HG03280 (cell line): ENCODE results near the gene ARID4B.
"Not testable (repeated sequence)": the region's sequence is repeated elsewhere in the genome, so short reads cannot be mapped to it uniquely, and the experiment has no call there.

Experiments
- ATAC-seq: cut with Tn5 transposase; IDR thresholded peaks from one replicate; pipeline ENCODE4 v1.9.1; 2021; ENCODE audit warnings: mild to moderate bottlenecking, moderate library complexity; ENCODE audit not compliant: unreplicated experiment

The ARID4B gene

DNA sequence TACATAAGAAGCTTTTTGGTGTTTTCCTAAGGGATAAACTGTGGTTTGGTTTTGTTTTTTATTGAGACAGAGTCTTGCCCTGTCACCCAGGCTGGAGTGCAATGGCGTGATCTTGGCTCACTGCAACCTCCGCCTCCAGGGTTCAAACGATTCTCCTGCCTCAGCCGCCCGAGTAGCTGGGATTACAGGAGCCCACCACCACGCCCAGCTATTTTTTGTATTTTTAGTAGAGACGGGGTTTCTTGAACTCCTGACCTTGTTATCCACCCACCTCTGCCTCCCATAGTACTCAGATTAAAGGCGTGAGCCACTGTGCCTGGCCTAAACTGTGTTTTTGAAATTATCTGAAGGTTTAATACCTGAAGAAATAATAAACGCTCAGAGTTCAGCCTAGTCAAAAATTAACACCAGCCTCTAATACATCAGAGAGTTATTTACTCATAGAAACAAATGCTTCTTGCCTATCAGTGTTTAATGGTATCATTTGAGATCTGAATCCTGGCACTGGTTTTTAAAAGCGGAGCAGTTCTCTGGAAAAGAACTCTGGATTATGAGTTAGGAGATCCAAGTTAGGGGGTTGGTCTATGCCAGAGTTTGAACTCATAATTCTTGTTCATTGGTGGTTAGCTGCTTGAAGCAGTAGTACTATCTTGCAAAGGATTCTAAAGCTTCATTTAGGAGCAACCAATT is 28.7 kb downstream of the ARID4B start:
- ATAC-seq, result no peak

DNA sequence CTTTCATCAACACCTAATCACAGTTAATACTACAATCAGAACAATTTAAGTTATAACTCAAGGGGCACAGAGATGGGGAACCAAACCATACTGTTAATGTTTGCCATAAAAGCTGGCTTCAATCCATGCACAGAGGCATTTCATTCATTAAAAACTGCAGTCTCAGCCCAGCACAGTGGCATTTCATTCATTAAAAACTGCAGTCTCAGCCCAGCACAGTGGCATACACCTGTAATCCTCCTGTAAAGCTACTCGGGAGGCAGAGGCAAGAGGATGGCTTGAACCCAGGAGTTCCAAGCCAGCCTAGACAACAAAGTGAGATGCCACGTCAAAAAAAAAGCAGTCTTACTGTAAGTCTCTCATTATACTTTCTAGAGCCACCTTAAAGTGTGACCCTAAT is 29.2 kb downstream of the ARID4B start:
- no peak for ATAC-seq

DNA sequence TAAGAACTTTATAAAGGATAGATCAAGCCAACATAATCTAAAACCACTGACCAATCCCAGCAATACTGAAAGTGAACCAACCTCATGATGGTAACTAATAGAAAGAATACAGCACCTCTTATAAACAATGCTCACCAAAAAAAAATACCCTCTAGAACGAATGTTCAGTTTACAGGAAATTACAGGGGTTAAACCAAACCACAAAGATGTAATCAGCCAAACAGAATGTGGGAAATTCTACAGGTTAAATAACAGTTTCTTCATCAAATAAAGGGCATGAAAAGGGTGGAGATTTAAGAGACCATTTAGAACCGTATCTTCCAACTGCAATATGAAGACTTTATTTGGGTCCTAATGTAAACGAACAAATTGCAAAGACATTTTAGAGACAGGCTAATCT is 30.4 kb downstream of the ARID4B start:
- no peak for ATAC-seq

DNA sequence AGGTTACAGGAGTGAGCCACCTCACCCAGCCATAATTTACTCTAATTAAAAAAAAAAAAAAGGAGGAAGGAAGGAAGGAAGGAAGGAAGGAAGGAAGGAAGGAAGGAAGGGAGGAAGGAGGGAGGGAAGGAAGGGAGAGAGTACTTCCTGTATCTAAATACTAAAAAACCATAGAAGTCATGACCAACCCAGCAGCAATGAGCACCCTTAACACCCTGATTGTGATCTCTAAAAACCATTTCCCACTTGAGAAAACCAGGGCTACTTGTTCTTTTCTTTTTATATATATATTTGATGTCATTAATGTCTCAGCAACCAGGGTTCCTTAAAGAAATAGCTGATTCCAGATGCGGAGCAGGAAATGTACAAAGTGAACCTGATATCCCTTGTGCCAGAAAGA is 31.2 kb downstream of the ARID4B start:
- ATAC-seq, result no peak

DNA sequence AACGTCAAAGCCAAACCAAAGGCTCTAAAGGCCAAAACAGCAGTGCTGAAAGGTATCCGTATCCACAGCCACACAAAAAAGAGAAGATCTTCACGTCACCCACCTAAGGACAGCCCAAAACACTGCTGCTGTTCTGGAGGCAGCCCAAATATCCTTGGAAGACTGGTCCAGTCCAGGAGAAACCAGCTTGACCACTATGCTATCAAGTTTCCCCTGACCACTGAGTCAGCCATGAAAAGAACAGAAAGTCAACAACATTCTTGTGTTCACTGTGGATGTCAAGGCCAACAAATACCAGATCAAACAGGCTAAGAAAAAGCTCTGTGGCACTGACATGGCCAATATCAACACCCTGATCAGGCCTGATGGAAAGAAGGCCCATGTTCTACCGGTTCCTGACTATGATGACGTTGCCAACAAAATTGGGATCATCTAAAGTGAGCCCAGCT is 32.1 kb downstream of the ARID4B start:
- no peak for ATAC-seq

DNA sequence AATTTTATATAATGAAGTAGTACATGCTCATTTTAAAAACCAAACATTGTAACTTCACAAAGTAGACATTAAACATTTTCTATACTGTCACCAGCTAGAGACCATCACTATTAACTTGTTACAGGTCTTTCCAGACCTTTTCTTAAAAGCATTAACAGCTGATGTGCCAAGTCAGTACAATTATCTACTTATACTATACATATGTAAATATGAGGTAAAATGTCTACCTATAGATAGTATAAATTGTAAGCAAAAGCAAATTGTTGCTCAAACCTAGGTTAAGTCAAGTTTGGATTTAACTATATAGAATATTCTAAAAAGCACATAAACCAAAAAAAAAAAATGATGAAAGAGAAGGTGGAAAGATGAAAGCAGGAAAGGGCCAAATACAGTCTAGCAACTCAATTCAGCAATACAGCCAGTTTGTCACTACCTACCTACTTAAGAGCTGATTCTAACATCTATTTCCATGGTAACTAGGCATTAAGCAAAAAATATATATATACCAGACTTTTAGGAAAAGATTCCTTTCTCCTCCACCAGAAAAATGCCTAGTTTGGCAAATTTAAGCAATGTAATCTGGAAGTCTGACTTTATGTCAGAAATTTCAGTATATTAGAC is 34.5 kb downstream of the ARID4B start:
- ATAC-seq, result no peak

DNA sequence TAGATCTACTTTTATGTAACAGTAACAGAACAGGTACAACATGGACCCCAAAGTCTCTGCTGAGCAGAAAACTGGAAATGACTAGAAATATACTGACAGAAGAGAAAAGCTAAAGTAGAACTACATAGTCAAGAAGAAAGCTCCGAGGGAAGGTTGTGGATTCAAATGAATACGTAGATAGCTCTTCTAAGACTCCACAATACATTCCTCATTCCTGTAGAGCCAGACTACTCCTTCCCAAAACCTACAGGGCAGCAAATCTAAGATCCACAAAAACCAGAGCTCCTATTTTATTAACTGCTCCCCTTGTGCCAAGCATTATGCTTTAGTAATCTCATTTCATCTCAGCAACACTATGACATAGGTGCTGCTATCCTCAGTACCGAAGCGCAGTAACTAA is 35.2 kb downstream of the ARID4B start:
- ATAC-seq, result no peak

DNA sequence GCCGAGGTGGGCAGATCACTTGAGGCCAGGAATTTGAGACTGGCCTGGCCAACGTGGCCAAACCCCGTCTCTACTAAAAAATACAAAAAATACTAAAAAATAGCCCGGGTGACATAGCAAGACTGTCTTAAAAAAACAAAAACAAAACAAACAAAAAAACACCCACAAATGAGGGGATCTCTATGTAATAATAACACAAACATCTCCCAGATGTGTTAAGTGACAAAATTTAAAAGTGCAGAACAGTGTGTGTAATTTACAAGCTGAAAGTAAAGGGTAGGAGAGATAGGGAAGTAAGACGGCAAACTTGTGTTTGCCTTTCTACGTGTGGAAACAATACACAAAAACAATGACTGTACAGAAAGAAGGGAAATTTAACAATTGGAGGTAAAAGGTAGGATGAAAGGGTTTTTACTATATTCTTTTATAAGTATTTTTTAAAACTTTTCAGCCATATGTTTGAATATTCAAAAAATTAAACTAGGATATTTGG is 36.3 kb downstream of the ARID4B start:
- ATAC-seq, result no peak

DNA sequence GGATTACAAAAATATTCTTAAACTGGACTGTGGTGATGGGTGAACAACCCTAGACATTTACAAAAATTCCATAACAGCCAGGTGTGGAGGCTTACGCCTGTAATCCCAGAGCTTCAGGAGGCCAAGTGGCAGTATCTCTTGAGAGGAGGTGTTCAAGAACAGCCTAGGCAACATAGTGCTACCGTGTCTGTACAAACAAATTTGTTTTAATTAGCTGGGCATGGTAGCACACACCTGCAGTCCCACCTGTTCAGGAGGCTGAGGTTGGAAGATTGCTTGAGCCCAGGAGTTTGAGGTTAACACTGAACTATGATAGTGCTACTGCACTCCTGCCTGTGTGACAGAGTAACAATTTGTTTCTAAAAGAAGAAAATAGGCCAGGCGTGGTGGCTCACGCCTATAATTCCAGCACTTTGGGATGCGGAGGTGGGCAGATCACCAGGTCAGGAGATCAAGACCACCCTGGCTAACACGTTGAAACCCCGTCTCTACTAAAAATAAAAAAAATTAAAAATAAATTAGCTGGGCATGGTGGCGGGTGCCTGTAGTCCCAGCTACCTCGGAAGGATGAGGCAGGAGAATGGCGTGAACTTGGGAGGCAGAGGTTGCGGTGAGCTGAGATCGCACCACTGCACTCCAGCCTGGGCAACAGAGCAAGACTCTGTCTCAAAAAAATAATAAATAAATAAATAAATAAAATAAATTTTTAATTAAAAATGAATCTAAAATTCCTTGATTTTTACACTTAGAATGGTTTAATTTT is 37.1 kb downstream of the ARID4B start:
- no peak for ATAC-seq

DNA sequence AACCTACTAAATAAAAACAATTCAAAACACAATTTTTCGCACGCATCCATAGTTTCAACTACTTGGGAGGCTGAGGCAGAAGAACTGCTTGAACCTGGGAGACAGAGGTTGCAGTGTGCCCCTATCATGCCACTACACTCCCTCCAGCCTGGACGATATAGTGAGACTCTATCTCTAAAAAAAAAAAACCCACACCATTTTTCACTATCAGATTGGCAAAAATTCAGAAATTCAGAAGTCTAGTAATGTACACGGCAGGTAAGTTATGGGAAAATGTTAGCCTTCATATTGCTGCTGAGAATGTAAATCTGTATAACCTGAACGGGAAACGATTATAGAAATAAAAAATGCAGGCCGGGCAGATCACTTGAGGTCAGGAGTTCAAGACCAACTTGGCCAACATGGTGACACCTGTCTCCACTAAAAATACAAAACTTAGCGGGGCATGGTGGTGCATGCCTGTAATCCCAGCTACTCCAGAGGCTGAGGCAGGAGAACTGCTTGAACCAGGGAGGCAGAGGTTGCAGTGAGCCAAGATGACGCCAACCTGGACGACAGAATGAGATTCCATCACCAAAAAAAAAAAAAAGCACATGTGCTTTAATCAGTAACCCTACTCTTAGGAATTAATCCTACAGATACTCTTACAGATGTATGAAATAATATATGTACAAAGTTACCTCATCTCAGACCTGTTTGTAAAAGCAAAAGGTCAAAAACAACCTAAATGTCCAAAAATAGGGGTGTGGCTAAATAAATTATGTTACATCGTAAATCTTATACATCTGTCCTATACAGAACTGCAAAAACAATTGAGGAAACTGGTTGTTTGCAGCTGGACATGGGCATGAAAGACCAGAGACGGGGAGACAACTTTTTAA is 37.9 kb downstream of the ARID4B start:
- ATAC-seq, result no peak

DNA sequence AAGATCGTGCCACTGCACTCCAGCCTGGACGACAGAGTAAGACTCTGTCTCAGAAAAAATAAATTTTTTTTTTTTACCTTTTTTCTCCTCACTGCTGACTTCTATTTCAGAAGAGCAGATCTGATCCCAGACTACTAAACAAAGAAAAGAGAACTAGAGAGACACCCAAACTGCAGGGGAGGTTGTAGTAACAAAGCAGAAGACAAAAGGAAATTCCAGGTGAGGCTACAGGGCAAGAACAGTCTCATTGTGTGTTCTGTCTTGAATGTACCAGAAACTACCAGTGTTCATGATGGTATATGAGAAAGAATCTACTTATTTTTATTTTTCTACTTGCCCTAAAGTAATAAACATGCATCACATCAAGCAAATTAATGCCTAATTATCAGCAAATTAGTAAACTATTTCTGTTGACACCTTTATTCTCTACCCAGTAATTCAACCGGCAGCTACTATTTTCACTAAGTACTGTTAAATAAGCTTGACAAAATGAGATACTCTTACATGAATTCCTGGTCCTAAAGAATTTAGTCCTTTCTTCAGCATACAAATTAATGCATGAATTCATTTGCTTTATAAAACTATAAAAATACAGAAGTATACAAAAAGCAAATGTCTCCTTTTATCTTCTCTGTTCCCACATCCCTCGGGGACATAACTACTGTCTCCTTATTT is 40.6 kb downstream of the ARID4B start:
- no peak for ATAC-seq

DNA sequence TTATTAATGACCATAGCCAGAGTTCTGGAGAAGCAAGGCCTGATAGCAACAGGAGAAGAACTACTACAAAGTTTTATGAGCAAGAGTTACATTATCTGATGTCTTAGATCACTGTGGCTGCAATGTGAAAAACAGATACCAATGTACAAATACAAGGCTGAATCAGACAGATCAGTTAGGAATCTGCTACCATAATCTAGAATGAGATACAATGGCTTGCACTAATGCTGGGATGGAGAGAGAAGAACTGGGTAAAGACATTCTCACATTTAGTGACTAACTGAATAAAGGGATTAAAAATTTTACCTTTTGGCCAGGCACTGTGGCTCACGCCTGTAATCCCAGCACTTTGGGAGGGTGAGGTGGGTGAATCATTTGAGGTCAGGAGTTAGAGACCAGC is 41.3 kb downstream of the ARID4B start:
- no peak for ATAC-seq

DNA sequence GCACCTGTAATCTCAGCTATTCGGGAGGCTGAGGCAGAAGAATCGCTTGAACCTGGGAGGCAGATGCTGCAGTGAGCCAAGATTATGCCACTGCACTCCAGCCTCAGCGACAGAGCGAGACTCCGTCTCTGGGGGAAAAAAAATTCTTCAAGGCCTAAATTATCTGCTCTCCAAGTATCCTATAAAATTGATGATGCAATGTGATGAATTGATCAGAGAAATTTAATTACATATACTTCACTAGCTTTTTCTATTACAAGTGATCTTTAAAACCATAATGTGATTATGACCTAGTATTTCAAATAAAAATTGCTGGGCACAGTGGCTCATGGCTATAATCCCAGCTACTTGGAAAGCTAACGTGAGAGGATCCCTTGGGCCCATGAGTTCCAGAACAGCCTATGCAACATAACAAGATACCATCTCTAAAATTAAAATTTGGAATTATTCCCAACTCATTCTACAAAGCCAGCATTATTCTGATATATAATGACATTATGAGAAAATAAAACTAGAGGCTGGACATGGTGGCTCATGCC is 43.7 kb downstream of the ARID4B start:
- no peak for ATAC-seq

DNA sequence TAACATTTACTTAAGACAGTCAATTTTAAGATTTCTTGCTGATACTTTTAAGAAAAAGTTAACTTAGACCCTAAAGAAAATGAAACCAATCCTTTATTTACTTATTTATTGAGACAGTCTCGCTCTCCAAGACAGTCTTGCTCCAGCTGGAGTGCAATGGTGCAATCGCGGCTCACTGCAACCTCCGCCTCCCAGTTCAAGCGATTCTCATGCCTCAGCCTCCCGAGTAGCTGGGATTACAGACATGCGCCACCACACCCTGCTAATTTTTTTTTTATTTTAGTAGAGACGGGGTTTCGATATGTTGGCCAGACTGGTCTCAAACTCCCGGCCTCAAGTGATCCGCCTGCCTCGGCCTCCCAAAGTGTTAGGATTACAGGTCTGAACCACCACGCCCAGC is 44.3 kb downstream of the ARID4B start:
- ATAC-seq, result not testable (repeated sequence)

DNA sequence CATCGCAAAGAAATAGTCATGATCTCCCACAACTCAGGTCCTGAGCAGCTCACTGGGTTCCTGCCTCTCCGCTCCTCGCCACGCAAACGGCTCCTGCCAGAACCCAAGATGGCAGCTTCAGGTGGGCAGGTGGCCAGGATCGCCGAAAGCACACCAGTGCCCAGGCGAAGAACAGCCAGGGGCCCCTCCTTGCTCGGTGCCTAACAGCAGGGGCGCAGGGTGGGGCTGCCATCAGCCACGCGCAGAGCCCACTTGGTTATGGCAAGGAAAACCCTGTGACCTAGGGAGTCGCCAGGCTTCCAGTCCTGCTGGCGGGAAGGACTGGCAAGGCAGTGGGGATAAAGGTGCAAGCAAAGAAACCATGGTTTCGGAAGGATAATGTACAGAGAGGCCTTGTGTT is 47.5 kb downstream of the ARID4B start:
- no peak for ATAC-seq

DNA sequence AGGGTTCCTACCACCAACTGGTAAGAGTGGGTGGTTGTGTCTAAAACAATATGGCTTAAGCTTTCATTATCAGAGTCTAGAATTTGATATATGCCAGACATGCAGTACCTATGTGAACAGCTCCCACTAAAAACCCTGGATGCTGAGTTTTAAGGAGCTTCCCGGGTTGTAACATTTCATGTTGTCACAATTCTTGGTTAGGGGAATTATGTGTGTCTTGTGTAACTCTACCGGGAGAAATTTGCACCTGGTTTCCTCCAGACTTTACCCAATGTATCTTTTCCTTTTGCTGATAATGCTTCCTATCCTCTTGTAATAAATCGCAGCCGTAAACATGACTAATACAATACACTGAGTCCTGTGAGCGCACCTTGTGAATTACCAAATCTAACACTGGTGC is 48.3 kb downstream of the ARID4B start:
- no peak for ATAC-seq

DNA sequence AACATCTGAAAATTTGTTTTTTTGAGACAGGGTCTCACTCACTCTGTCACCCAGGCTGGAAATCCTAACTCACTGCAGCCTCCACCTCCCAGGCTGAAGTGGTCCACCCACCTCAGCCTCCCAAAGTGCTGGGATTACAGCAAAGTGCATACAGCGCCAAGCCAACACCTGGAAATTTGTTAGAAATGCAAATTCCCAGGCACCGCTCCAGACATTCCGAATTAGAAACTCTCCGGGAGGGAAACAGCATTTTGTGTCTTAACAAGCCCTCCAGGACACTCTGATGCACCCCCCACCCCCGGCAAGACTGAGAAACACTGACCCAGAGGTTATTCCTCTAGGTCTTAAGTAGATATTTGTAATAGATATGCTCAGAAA is 49.1 kb downstream of the ARID4B start:
- ATAC-seq, result no peak

DNA sequence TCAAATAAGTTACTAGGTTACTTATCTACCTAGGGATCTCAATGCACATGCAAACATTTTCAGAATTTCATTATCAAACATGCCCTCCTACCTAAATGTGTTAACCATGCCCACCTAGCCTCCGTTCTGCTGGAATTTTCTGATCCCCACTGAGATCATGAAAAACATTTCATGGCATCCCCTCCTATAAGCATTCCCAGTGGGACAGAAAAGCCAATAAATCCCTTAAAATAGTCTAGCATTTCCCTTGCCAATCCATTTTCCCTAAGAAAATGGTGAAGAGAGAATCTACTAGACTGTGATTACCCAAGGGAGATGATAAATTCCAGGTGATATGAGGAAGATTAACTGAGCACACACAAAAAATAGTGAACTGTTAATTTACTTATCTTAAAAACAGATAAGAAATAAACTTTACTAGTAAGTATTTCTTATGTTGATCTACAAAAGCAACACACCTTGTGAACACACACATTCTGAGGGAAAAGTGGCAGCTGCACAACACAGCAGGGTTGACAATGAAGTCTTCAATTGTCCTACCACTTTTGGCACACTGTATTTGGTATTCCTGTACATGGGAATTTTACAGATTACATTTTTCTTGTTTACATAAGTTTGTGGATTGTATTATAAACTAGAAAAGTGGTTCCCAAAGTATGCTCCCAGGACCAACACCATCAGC is 49.6 kb downstream of the ARID4B start:
- no peak for ATAC-seq

DNA sequence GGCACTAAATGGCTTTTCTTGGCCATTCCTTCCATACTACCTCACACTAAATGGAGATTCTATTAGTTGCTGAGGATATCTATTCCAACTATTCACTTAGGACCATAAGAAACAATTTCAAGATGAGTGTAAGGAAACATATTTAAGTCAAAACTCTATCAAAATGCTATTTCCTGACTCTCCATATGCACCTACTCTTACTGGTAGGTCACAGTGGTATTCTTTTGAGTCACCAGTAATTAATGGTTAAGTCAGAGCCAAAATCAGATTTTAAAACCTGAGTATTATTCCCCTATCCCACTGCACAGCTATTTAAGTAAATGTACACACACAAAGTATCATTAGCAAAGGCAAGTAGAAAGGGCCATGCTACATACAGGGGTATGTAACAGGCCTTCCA is 50.3 kb downstream of the ARID4B start:
- ATAC-seq, result no peak

DNA sequence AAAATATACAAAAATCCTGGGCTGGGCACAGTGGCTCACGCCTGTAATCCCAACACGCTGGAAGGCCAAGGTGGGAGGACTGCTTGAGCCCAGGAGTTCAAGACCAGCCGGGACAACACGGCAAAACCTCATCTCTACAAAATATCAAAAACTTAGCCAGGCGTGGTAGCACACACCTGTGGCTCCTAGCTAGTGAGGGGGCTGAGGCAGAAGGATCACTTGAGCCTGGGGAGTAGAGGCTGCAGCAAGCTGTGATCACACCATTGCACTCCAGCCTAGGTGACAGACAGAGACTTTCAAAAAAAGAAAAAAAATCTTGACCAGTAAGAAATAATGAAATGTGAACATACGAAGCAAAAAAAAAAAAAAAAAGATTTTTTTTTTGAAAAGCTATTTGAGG is 52.1 kb downstream of the ARID4B start:
- no peak for ATAC-seq
